ENCODE data around the gene HSPD1. TPM values are rescaled to one million over a fixed set of nuclear protein-coding genes. Genes with fewer than 3 reads are reported as not detected.

HSPD1 gene
- total and polyA plus RNA-seq, 5 donors from 2014 or later, result 81.1 to 183 (median 99.9) TPM

DNA sequence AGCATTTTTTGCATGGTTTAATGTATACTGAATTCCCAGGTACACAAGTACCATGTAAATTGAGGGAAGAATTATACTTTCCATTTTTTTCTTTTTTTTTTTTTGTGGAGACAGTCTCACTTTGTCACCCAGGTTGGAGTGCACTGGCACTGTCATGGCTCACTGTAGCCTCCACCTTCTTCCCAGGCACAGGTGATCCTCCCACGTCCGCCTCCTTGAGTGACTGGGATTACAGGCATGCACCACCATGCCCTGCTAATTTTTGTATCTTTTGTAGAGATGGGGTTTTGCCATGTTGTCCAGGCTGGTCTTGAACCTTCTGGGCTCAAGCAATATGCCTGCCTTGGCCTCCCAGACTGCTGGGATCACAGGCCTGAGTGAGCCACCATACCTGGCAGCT is 4.4 kb upstream of the HSPD1 start:
- Mint-ChIP-seq H3K9me3 (no peaks in the 10 kb centered on the region), H3K4me1 (peaks cover 11 to 39% (median 23%) of the 10 kb centered on the region in 4 donors), H3K36me3 (peaks cover 15% of the 10 kb centered on the region), H3K27me3 (peaks cover 1% of the 10 kb centered on the region), H3K4me3 (peak overlapping the region in 1 of 4 donors; percentile 71), H3K27ac (no peak overlapping the region)
- ATAC-seq (ENCODE audit: low read depth in 2 of 2) (no peak), DNase-seq (no peak)
- Histone ChIP-seq H3K4me1 (ENCODE audit: control insufficient read depth, insufficient read depth, low read length, poor library complexity, severe bottlenecking) (peaks cover 30% of the 10 kb centered on the region), H3K27me3 (ENCODE audit: control insufficient read depth, insufficient read depth, low read length) (no peaks in the 10 kb centered on the region), H3K9me3 (ENCODE audit: control insufficient read depth in 2 of 2, low read length in 2 of 2) (no peaks in the 10 kb centered on the region), H3K27ac (ENCODE audit: insufficient read depth, low read length, poor library complexity, severe bottlenecking) (no peak overlapping the region), H3K36me3 (ENCODE audit: control insufficient read depth, insufficient read depth, low read length) (peaks cover 15% of the 10 kb centered on the region), H3K4me3 (ENCODE audit: low read depth, low read length) (no peak overlapping the region)

DNA sequence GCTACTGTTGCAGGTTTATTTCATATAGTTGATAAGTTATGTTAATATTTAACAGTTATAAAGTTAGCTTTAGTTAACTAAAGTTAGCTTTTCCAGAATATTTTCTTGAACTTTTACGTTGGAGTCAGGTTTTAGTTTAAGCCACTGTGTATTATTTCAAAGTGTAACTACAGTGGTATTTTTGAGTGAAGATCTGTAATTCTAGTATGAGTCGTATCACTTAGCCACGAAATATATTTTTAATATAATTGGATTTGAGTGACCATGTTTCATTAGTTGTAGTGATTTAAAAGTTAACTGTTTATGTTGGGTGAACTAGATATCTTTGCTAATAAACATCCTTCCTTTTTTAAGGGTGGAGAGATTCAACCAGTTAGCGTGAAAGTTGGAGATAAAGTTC is 3.0 kb upstream of the HSPD1 start:
- no peaks in the 10 kb centered on the region for H3K27me3 ChIP-seq (ENCODE audit: control insufficient read depth, insufficient read depth, low read length)
- H3K9me3 ChIP-seq (ENCODE audit: control insufficient read depth in 2 of 2, low read length in 2 of 2), result no peaks in the 10 kb centered on the region
- peaks cover 11% of the 10 kb centered on the region for H3K36me3 Mint-ChIP-seq
- H3K9me3 Mint-ChIP-seq, result no peaks in the 10 kb centered on the region
- H3K4me3 ChIP-seq (ENCODE audit: low read depth, low read length), result peak overlapping the region; percentile 79
- DNase-seq (no peak), ATAC-seq (ENCODE audit: low read depth in 2 of 2) (no peak)
- peaks cover 18 to 51% (median 28%) of the 10 kb centered on the region in 4 donors for H3K4me1 Mint-ChIP-seq
- H3K36me3 ChIP-seq (ENCODE audit: control insufficient read depth, insufficient read depth, low read length), result peaks cover 15% of the 10 kb centered on the region
- peak overlapping the region; percentile 98 for H3K27ac ChIP-seq (ENCODE audit: insufficient read depth, low read length, poor library complexity, severe bottlenecking)
- H3K27me3 Mint-ChIP-seq, result peaks cover 7% of the 10 kb centered on the region
- H3K27ac Mint-ChIP-seq, result peak overlapping the region in 2 of 3 donors; percentile 94 to 98
- peaks cover 43% of the 10 kb centered on the region for H3K4me1 ChIP-seq (ENCODE audit: control insufficient read depth, insufficient read depth, low read length, poor library complexity, severe bottlenecking)
- H3K4me3 Mint-ChIP-seq, result peak overlapping the region; percentile 7 to 98 (median 94)

DNA sequence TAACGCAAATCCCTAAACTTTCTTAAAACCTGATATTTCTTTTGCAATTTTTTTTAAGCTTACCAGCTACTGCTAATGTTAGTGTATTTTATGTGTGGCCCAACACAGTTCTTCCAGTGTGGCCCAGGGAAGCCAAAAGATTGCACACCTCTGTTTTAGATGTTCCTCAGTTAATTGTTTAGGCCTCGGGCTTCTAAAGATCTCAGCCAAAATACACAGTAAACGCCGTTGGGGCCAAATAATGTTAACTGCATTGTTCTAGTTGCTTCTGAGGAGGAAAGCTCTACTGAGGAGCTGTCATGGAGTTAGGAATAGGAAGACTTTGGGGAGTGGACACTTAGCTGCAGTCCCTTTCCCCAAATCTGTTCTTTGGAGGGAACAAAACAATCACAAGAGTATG is 2.6 kb upstream of the HSPD1 start:
- peaks cover 11% of the 10 kb centered on the region for H3K36me3 Mint-ChIP-seq

DNA sequence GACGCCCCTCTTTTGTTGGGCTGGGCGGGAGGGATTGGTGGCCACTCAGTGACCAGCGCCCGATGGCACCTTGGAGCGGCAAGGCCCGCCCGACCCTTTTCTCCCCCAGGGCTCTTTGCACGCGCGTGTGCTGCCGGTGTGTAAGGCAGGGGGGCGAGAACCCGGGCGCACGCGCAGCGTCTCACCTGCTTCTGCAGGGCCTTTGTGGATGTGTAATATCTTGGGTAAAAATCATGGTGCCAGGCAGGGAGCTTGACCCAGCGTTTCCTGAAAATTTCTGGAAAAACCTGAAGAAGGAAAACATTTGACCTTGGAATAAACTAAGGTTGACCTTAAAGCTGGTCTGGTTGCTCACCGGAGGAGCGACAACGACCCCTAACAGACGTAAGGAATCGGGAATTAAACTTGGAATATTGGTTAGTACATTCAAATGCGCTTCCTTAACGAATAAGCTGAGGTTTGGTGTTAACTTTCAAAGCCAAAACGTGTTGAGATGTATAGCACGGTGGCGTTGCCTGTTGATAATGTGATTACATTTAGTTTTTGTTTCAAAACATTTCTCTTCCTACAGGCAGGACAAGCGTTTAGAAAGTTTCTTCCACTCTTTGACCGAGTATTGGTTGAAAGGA is 977 bp upstream of the HSPD1 start:
- no peaks in the 10 kb centered on the region for H3K9me3 ChIP-seq (ENCODE audit: control insufficient read depth in 2 of 2, low read length in 2 of 2)
- Mint-ChIP-seq H3K4me1 (peaks cover 37 to 70% (median 45%) of the 10 kb centered on the region in 4 donors), H3K9me3 (no peaks in the 10 kb centered on the region), H3K27me3 (peaks cover 7% of the 10 kb centered on the region), H3K4me3 (peak overlapping the region; percentile 93 to 98 (median 95)), H3K27ac (peak overlapping the region; percentile 94 to 98 (median 97)), H3K36me3 (peaks cover 20% of the 10 kb centered on the region)
- peaks cover 57% of the 10 kb centered on the region for H3K4me1 ChIP-seq (ENCODE audit: control insufficient read depth, insufficient read depth, low read length, poor library complexity, severe bottlenecking)
- peak overlapping the region; percentile 98 for H3K27ac ChIP-seq (ENCODE audit: insufficient read depth, low read length, poor library complexity, severe bottlenecking)
- H3K4me3 ChIP-seq (ENCODE audit: low read depth, low read length), result peak overlapping the region; percentile 98
- peak in 2 of 3 donors; percentile 24 to 32 for DNase-seq
- peak; percentile 2 to 5 for ATAC-seq (ENCODE audit: low read depth in 2 of 2)
- H3K27me3 ChIP-seq (ENCODE audit: control insufficient read depth, insufficient read depth, low read length), result no peaks in the 10 kb centered on the region
- peaks cover 30% of the 10 kb centered on the region for H3K36me3 ChIP-seq (ENCODE audit: control insufficient read depth, insufficient read depth, low read length)

More for the DNA sequence above, 2.6 kb upstream of the HSPD1 start:
- Histone ChIP-seq H3K27me3 (ENCODE audit: control insufficient read depth, insufficient read depth, low read length) (no peaks in the 10 kb centered on the region), H3K9me3 (ENCODE audit: control insufficient read depth in 2 of 2, low read length in 2 of 2) (no peaks in the 10 kb centered on the region), H3K36me3 (ENCODE audit: control insufficient read depth, insufficient read depth, low read length) (peaks cover 15% of the 10 kb centered on the region), H3K4me3 (ENCODE audit: low read depth, low read length) (peak overlapping the region; percentile 79), H3K4me1 (ENCODE audit: control insufficient read depth, insufficient read depth, low read length, poor library complexity, severe bottlenecking) (peaks cover 48% of the 10 kb centered on the region), H3K27ac (ENCODE audit: insufficient read depth, low read length, poor library complexity, severe bottlenecking) (peak overlapping the region; percentile 98)
- Mint-ChIP-seq H3K9me3 (no peaks in the 10 kb centered on the region), H3K4me1 (peaks cover 23 to 56% (median 33%) of the 10 kb centered on the region in 4 donors), H3K27me3 (peaks cover 7% of the 10 kb centered on the region), H3K27ac (peak overlapping the region; percentile 72 to 98 (median 94)), H3K4me3 (peak overlapping the region; percentile 93 to 98 (median 95))
- DNase-seq (no peak), ATAC-seq (ENCODE audit: low read depth in 2 of 2) (no peak)

DNA sequence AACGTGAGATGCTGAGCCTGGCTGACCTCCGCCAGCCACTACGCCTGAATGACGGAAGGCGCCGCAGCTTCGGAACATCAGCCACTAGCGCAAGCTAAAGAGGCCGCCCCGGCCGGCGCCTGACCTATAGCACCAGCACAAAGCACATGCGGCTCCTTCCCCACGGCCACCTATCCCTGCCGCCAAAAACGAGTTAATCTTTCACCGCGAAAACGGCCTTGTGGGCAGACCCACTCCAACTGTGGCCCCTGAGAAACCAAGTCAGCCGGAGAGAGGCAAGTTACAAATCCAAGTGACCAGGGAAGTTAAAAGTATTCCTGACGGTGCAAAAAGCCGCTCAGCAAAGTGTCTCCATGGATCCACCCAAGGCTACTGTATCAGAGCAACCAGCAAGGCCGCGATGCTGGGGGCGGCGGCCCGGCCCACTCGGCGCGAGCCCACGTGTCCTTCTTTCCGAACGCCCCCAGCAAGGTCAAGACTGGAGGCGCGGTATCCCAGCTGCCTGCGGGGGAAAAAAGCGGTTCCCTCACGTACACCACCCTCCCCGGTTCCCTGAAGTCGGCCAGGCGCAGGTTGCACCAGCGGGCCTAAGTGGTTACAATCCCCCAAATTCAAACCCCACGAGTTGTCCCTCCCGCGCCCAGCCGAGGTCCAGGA is 575 bp downstream of the HSPD1 start:
- peaks cover 21% of the 10 kb centered on the region for H3K36me3 Mint-ChIP-seq
- H3K4me1 Mint-ChIP-seq, result peaks cover 38 to 78% (median 51%) of the 10 kb centered on the region in 4 donors
- DNase-seq, result peak; percentile 39 to 71 (median 44)
- H3K9me3 Mint-ChIP-seq, result no peaks in the 10 kb centered on the region
- H3K27me3 Mint-ChIP-seq, result peaks cover 7% of the 10 kb centered on the region
- ATAC-seq (ENCODE audit: low read depth in 2 of 2), result no peak
- Histone ChIP-seq H3K36me3 (ENCODE audit: control insufficient read depth, insufficient read depth, low read length) (peaks cover 34% of the 10 kb centered on the region), H3K9me3 (ENCODE audit: control insufficient read depth in 2 of 2, low read length in 2 of 2) (no peaks in the 10 kb centered on the region), H3K4me1 (ENCODE audit: control insufficient read depth, insufficient read depth, low read length, poor library complexity, severe bottlenecking) (peaks cover 57% of the 10 kb centered on the region), H3K4me3 (ENCODE audit: low read depth, low read length) (peak overlapping the region; percentile 89), H3K27me3 (ENCODE audit: control insufficient read depth, insufficient read depth, low read length) (no peaks in the 10 kb centered on the region), H3K27ac (ENCODE audit: insufficient read depth, low read length, poor library complexity, severe bottlenecking) (peak overlapping the region; percentile 98)
- H3K4me3 Mint-ChIP-seq, result peak overlapping the region; percentile 93 to 98 (median 95)
- H3K27ac Mint-ChIP-seq, result peak overlapping the region; percentile 78 to 98 (median 94)

DNA sequence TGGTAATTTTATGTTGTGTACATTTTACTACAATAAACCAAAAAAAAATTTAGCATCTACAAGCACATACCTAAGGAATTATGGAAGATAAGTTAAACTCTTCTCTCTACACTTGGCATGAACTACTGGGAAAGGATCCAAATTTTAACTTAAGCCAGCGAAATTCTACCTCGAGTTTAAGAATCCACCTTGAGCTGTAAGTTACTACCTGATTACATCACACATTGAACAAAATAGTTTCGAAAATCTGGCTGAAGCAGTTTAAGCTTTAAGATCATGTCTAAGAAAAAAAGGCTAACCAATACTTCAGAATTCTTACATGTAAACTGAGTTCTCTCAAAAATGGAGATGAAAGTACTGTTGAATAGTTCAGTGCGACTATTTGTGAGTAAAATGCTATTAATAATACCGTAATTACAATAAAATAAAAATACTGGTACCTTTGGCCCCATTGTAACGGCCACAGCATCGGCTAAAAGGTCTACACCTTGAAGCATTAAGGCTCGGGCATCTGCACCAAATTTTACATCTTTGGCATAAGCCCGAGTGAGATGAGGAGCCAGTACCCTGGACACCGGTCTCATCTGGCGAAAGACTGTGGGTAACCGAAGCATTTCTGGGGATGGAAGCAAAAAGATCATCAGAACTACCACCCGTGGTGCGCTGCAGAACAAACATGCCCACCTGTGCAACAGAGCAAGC is 1.3 kb downstream of the HSPD1 start:
- peak in 1 of 3 donors; percentile 9 for DNase-seq
- peak overlapping the region; percentile 89 for H3K4me3 ChIP-seq (ENCODE audit: low read depth, low read length)
- H3K36me3 Mint-ChIP-seq, result peaks cover 20% of the 10 kb centered on the region

DNA sequence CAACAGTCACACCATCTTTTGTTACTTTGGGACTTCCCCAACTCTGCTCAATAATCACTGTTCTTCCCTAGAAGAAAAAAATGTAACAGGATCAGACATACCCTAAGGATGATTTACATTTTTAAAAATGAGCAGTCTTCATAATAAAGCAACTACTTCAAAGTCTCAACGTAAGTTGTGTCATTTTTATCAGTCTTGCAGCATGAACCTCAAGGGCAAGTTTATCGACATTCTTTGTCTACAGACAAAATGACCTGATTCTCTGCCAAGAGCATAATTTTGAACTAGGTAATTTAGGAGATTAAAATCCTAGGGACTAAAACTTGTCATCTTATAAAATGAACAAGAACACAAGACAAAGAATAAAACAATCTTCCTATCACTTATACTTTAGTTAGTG is 2.3 kb downstream of the HSPD1 start:
- ATAC-seq (ENCODE audit: low read depth in 2 of 2) (no peak), DNase-seq (no peak)
- Histone ChIP-seq H3K9me3 (ENCODE audit: control insufficient read depth in 2 of 2, low read length in 2 of 2) (no peaks in the 10 kb centered on the region), H3K27me3 (ENCODE audit: control insufficient read depth, insufficient read depth, low read length) (no peaks in the 10 kb centered on the region), H3K36me3 (ENCODE audit: control insufficient read depth, insufficient read depth, low read length) (peaks cover 43% of the 10 kb centered on the region), H3K27ac (ENCODE audit: insufficient read depth, low read length, poor library complexity, severe bottlenecking) (peak overlapping the region; percentile 98), H3K4me1 (ENCODE audit: control insufficient read depth, insufficient read depth, low read length, poor library complexity, severe bottlenecking) (peaks cover 50% of the 10 kb centered on the region), H3K4me3 (ENCODE audit: low read depth, low read length) (peak overlapping the region; percentile 89)
- no peaks in the 10 kb centered on the region for H3K9me3 Mint-ChIP-seq
- H3K36me3 Mint-ChIP-seq, result peaks cover 25% of the 10 kb centered on the region
- peaks cover 7% of the 10 kb centered on the region for H3K27me3 Mint-ChIP-seq
- peak overlapping the region; percentile 93 to 98 (median 95) for H3K4me3 Mint-ChIP-seq
- H3K27ac Mint-ChIP-seq, result peak overlapping the region; percentile 78 to 98 (median 94)
- peaks cover 32 to 70% (median 49%) of the 10 kb centered on the region in 4 donors for H3K4me1 Mint-ChIP-seq

More for the DNA sequence above, 1.3 kb downstream of the HSPD1 start:
- peaks cover 38 to 73% (median 51%) of the 10 kb centered on the region in 4 donors for H3K4me1 Mint-ChIP-seq
- peak overlapping the region; percentile 78 to 98 (median 94) for H3K27ac Mint-ChIP-seq
- H3K27me3 ChIP-seq (ENCODE audit: control insufficient read depth, insufficient read depth, low read length), result no peaks in the 10 kb centered on the region
- ATAC-seq (ENCODE audit: low read depth in 2 of 2), result no peak
- peaks cover 57% of the 10 kb centered on the region for H3K4me1 ChIP-seq (ENCODE audit: control insufficient read depth, insufficient read depth, low read length, poor library complexity, severe bottlenecking)
- no peaks in the 10 kb centered on the region for H3K9me3 ChIP-seq (ENCODE audit: control insufficient read depth in 2 of 2, low read length in 2 of 2)
- peaks cover 7% of the 10 kb centered on the region for H3K27me3 Mint-ChIP-seq
- H3K9me3 Mint-ChIP-seq, result no peaks in the 10 kb centered on the region
- H3K4me3 Mint-ChIP-seq, result peak overlapping the region; percentile 93 to 98 (median 95)
- peak overlapping the region; percentile 98 for H3K27ac ChIP-seq (ENCODE audit: insufficient read depth, low read length, poor library complexity, severe bottlenecking)
- H3K36me3 ChIP-seq (ENCODE audit: control insufficient read depth, insufficient read depth, low read length), result peaks cover 35% of the 10 kb centered on the region
